Activated B cell treated with CpG ODN at 0.5 μM for 24 hours (primary cell): ENCODE data around the gene CA10. TPM values are rescaled to one million over a fixed set of nuclear protein-coding genes. Genes with fewer than 3 reads are reported as not detected.

Source experiments
- ATAC-seq: fragments of 200-7000 bp; cut with Tn5 transposase; one replicate; pipeline ENCODE4 v1.10.0; 2021; ENCODE audit warnings: low read depth, mild to moderate bottlenecking, moderate library complexity
- CTCF ChIA-PET: fragments of 350-600 bp; sonication (Branson Sonifier 250); formaldehyde crosslinking; loops from one replicate; lab custom pipeline; 2021; ENCODE audit warnings: antibody characterized with exemption; lab: Charles Lee
- POLR2A ChIA-PET: fragments of 350-600 bp; sonication (Branson Sonifier 250); formaldehyde crosslinking; loops from one replicate; lab custom pipeline; 2021; ENCODE audit warnings: antibody characterized with exemption; lab: Charles Lee
- DNase-seq: peaks from one replicate; pipeline ENCODE4 v3.0.0; 2022
- H3K27ac Mint-ChIP-seq: one replicate; pipeline ENCODE4 v1.8.0; 2020; ENCODE audit warnings: mixed read lengths
- H3K27me3 Mint-ChIP-seq: one replicate; pipeline ENCODE4 v1.8.0; 2021; ENCODE audit warnings: mixed read lengths
- H3K36me3 Mint-ChIP-seq: one replicate; pipeline ENCODE4 v1.8.0; 2021; ENCODE audit warnings: low read depth, mixed read lengths
- H3K4me1 Mint-ChIP-seq: one replicate; pipeline ENCODE4 v1.8.0; 2021; ENCODE audit warnings: mixed read lengths
- H3K4me3 Mint-ChIP-seq: one replicate; pipeline ENCODE4 v1.8.0; 2020; ENCODE audit warnings: mild to moderate bottlenecking, mixed read lengths
- H3K9me3 Mint-ChIP-seq: one replicate; pipeline ENCODE4 v1.8.0; 2020; ENCODE audit warnings: mixed read lengths
- CTCF ChIP-seq: fragments of 200-600 bp; IDR thresholded peaks from one replicate; pipeline ENCODE4 v1.8.0; 2022; ENCODE audit warnings: antibody characterized with exemption, mild to moderate bottlenecking
- intact Hi-C: fragments of 100-400 bp; cut with micrococcal nuclease; formaldehyde crosslinking; loops from one replicate; pipeline ENCODE4 v1.15.1; 2024
- total RNA-seq: library from RNA; stranded (reverse); gene quantifications from 2 replicates; pipeline ENCODE4 v1.2.3, GENCODE V29; 2022

CA10 gene
- total RNA-seq, 1 donor from 2014 or later, result not detected

DNA sequence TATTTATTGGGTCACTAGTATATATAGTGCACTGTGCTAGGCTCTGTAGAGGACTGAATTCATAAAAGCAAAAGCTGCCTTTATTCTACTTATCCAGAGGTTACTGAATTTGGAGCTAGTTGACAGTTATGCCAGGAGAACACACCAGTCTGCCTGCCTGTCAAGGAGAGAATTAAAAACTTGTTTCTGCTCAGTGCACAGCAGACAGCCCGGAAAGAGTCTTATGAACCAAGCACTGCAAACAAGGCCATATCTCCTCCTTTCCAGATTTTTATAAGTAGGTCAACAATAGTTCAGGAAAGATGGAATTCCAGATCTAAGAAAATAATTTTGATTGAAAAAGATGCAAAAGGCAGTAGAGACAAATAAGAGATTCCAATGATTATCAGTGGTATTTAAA lies 267.8 kb downstream of the CA10 start:
- H3K4me1 Mint-ChIP-seq, result no peaks in the 10 kb centered on the region
- no peak overlapping the region for H3K27ac Mint-ChIP-seq
- no peaks in the 10 kb centered on the region for H3K9me3 Mint-ChIP-seq
- no peaks in the 10 kb centered on the region for H3K36me3 Mint-ChIP-seq
- no peaks in the 10 kb centered on the region for H3K27me3 Mint-ChIP-seq
- POLR2A ChIA-PET, result no interaction called here
- DNase-seq, result no peak
- TF ChIP-seq CTCF, result no peak
- intact Hi-C loops, result no loop called here
- CTCF ChIA-PET, result no interaction called here
- ATAC-seq, result no peak
- H3K4me3 Mint-ChIP-seq, result no peak overlapping the region

DNA sequence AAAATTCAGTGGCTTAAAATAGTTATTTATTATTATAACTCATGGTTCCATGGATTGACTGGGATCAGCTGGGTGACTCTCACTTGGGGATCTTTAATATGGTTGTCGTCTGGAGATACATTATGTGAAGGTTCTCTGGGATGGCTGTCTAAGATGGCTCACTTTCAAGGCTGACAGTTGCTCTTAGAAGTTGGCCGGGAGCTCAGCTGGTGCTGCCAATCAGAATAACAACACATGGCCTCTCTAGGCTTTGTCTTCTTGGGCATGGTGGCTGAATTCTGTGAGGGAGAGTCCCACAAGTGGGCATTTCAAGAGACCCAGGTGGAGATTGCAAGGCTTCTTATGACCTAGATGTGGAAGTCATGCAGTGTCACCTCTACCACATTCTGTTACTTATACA lies 269.7 kb downstream of the CA10 start:
- H3K36me3 Mint-ChIP-seq, result no peaks in the 10 kb centered on the region
- no peaks in the 10 kb centered on the region for H3K4me1 Mint-ChIP-seq
- ChIA-PET CTCF (no interaction called here), POLR2A (no interaction called here)
- no peaks in the 10 kb centered on the region for H3K9me3 Mint-ChIP-seq
- ATAC-seq (no peak), DNase-seq (no peak)
- no peak for TF ChIP-seq CTCF
- no peaks in the 10 kb centered on the region for H3K27me3 Mint-ChIP-seq
- H3K4me3 Mint-ChIP-seq, result no peak overlapping the region
- intact Hi-C loops, result no loop called here
- H3K27ac Mint-ChIP-seq, result no peak overlapping the region

GRCh38 chr17:51876986-51877385 lies 281.5 kb downstream of the CA10 start:
- no peak overlapping the region for H3K4me3 Mint-ChIP-seq
- CTCF ChIA-PET, result no interaction called here

DNA sequence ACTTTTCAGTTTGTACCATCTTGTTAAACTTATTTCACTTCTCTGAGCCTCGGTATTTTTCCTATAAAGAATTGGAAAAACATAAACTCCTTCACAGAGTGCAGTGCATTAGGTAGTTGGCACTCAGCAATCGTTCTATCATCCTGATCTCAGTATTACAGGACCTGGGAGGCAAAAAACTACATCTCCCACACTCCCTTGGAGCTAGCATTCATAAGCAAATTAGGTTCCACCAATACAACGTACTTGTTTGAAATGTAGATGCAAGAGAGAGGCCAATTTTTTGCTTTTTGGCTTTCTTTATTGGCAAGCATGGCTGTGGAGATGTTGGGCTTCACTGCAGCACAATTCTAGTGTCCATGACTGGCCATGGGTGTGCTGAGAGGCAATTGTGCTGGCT lies 285.2 kb downstream of the CA10 start:
- Mint-ChIP-seq H3K27me3 (no peaks in the 10 kb centered on the region), H3K4me1 (no peaks in the 10 kb centered on the region), H3K36me3 (no peaks in the 10 kb centered on the region), H3K9me3 (no peaks in the 10 kb centered on the region), H3K4me3 (no peak overlapping the region), H3K27ac (no peak overlapping the region)
- no peak for TF ChIP-seq CTCF
- intact Hi-C loops, result no loop called here
- no peak for ATAC-seq
- no peak for DNase-seq
- ChIA-PET POLR2A (no interaction called here), CTCF (no interaction called here)

More at GRCh38 chr17:51876986-51877385, 281.5 kb downstream of the CA10 start:
- H3K27me3 Mint-ChIP-seq, result no peaks in the 10 kb centered on the region
- H3K27ac Mint-ChIP-seq, result no peak overlapping the region
- DNase-seq, result no peak
- TF ChIP-seq CTCF, result no peak
- H3K36me3 Mint-ChIP-seq, result no peaks in the 10 kb centered on the region
- no peak for ATAC-seq
- no peaks in the 10 kb centered on the region for H3K9me3 Mint-ChIP-seq
- no peaks in the 10 kb centered on the region for H3K4me1 Mint-ChIP-seq
- POLR2A ChIA-PET, result no interaction called here
- intact Hi-C loops, result no loop called here

- H3K4me1 Mint-ChIP-seq, result no peaks in the 10 kb centered on the region
- intact Hi-C loops, result no loop called here
- no peaks in the 10 kb centered on the region for H3K27me3 Mint-ChIP-seq
- no peak for ATAC-seq
- TF ChIP-seq CTCF, result no peak
- CTCF ChIA-PET, result no interaction called here
- no peaks in the 10 kb centered on the region for H3K9me3 Mint-ChIP-seq
- H3K36me3 Mint-ChIP-seq, result no peaks in the 10 kb centered on the region
- no peak overlapping the region for H3K4me3 Mint-ChIP-seq
- POLR2A ChIA-PET, result no interaction called here
- DNase-seq, result no peak
- H3K27ac Mint-ChIP-seq, result no peak overlapping the region
Observed at GRCh38 chr17:51869387-51869786, 289.1 kb downstream of the CA10 start.
